H1 (cell line): Measurements from ENCODE around the gene RAB11FIP3. TPM values are rescaled to one million over a fixed set of nuclear protein-coding genes. Genes with fewer than 3 reads are reported as not detected.

Source experiments
- CTCF ChIA-PET: fragments of 300-600 bp; sonication (Branson Sonifier 250); formaldehyde crosslinking; loops from one replicate; lab custom pipeline; 2021; ENCODE audit not compliant: partially characterized antibody; lab: Charles Lee
- POLR2A ChIA-PET: fragments of 300-600 bp; sonication (Branson Sonifier 250); formaldehyde crosslinking; loops from one replicate; lab custom pipeline; 2021; ENCODE audit warnings: inconsistent platforms; ENCODE audit not compliant: partially characterized antibody; lab: Charles Lee
- DNase-seq, 2 experiments: peaks; one replicate each; pipeline versions ENCODE4 v3.0.0 to v3.0.0-alpha.2; 2010 to 2022; ENCODE audit warnings: low spot score in 2 of 2, low read depth in 1 of 2, mixed read lengths in 1 of 2
- FAIRE-seq: peaks from 2 replicates; lab custom pipeline; 2011; peaks lifted over from hg19 to GRCh38; lab: Jason Lieb, UNC
- H2AFZ ChIP-seq: 2 replicates; pipeline ENCODE4 v1.8.1; 2012; ENCODE audit warnings: low read length, inconsistent platforms
- H2AK5ac ChIP-seq: 2 replicates; pipeline ENCODE4 v1.6.1; 2013; ENCODE audit warnings: low read depth, low read length
- H2BK120ac ChIP-seq: replicated peaks from 2 replicates; pipeline ENCODE3; 2013; ENCODE audit warnings: low read depth, low read length, inconsistent platforms
- H2BK12ac ChIP-seq: 2 replicates; pipeline ENCODE4 v1.6.1; 2013; ENCODE audit warnings: low read depth, low read length
- H2BK15ac ChIP-seq: 2 replicates; pipeline ENCODE4 v1.6.1; 2013; ENCODE audit warnings: low read length
- H2BK20ac ChIP-seq: 2 replicates; pipeline ENCODE4 v1.6.1; 2013; ENCODE audit warnings: low read length
- H2BK5ac ChIP-seq: 2 replicates; pipeline ENCODE4 v1.6.1; 2013; ENCODE audit warnings: low read depth, low read length
- H3K14ac ChIP-seq: 2 replicates; pipeline ENCODE4 v1.6.1; 2013; ENCODE audit warnings: inconsistent platforms; ENCODE audit not compliant: insufficient read length
- H3K18ac ChIP-seq: 2 replicates; pipeline ENCODE4 v1.6.1; 2013; ENCODE audit warnings: low read length; ENCODE audit errors: extremely low read depth
- H3K23ac ChIP-seq: 2 replicates; pipeline ENCODE4 v1.6.1; 2013; ENCODE audit warnings: inconsistent platforms; ENCODE audit not compliant: insufficient read length
- H3K23me2 ChIP-seq: 2 replicates; pipeline ENCODE4 v1.6.1; 2013; ENCODE audit warnings: low read depth, low read length
- H3K27ac ChIP-seq: 2 replicates; pipeline ENCODE4 v1.6.1; 2011; ENCODE audit warnings: low read depth, low read length, inconsistent platforms
- H3K27me3 ChIP-seq, 4 experiments: replicated peaks in 1 of 4; 1 replicate in 1 of 4; 2 replicates in 3 of 4; pipeline versions ENCODE4 v1.6.1 to v1.8.1; 2011 to 2013; ENCODE audit warnings: low read length in 3 of 4, mild to moderate bottlenecking in 3 of 4, inconsistent platforms in 2 of 4, mixed read lengths in 2 of 4, moderate library complexity in 1 of 4; ENCODE audit not compliant: control insufficient read depth in 3 of 4, insufficient read depth in 3 of 4; ENCODE audit errors: extremely low read depth in 1 of 4
- H3K36me3 ChIP-seq, 4 experiments: 2 replicates each; pipeline versions ENCODE4 v1.6.1 to v1.8.1; 2011 to 2013; ENCODE audit warnings: mild to moderate bottlenecking in 4 of 4, low read length in 3 of 4, moderate library complexity in 2 of 4, control low read depth in 1 of 4, inconsistent platforms in 1 of 4; ENCODE audit not compliant: insufficient read depth in 4 of 4, control insufficient read depth in 2 of 4
- H3K4ac ChIP-seq: replicated peaks from 2 replicates; pipeline ENCODE3; 2013; ENCODE audit warnings: low read length, low read depth, mixed read lengths, inconsistent platforms; ENCODE audit not compliant: insufficient read length
- H3K4me1 ChIP-seq, 4 experiments: replicated peaks in 1 of 4; 1 replicate in 1 of 4; 2 replicates in 3 of 4; pipeline versions ENCODE4 v1.6.1 to v1.8.1; 2011 to 2013; ENCODE audit warnings: low read length in 3 of 4, inconsistent platforms in 2 of 4, mixed read lengths in 1 of 4; ENCODE audit not compliant: insufficient read depth in 4 of 4, control insufficient read depth in 3 of 4
- H3K4me2 ChIP-seq, 2 experiments: 2 replicates each; pipeline versions ENCODE4 v1.6.1 to v1.8.1; 2011 to 2013; ENCODE audit warnings: low read depth in 2 of 2, low read length in 2 of 2, control low read depth in 1 of 2, inconsistent platforms in 1 of 2, mild to moderate bottlenecking in 1 of 2; ENCODE audit not compliant: insufficient read depth in 1 of 2
- H3K4me3 ChIP-seq, 4 experiments: fragments of 200-600, 300-600 bp in 1 of 4; sonication (generic), shearing (Covaris generic), sonication (Bioruptor Twin) in 1 of 4; 2 replicates each; pipeline versions ENCODE4 v1.5.1 to v1.8.1; 2011 to 2016; ENCODE audit warnings: low read length in 4 of 4, low read depth in 3 of 4, control low read depth in 2 of 4, inconsistent platforms in 2 of 4, mild to moderate bottlenecking in 2 of 4, mixed read lengths in 1 of 4, moderate library complexity in 1 of 4; ENCODE audit not compliant: insufficient read depth in 2 of 4; ENCODE audit errors: extremely low read depth in 1 of 4
- H3K56ac ChIP-seq: replicated peaks from 2 replicates; pipeline ENCODE3; 2013; ENCODE audit warnings: low read depth, mild to moderate bottlenecking, mixed read lengths, low read length, inconsistent platforms; ENCODE audit not compliant: insufficient read length
- H3K79me1 ChIP-seq: 2 replicates; pipeline ENCODE4 v1.6.1; 2013; ENCODE audit warnings: low read depth, low read length, control low read depth
- H3K79me2 ChIP-seq, 2 experiments: 2 replicates each; pipeline versions ENCODE4 v1.6.1 to v1.8.1; 2012 to 2013; ENCODE audit warnings: low read length in 2 of 2, mild to moderate bottlenecking in 2 of 2, inconsistent platforms in 1 of 2; ENCODE audit not compliant: insufficient read depth in 2 of 2, control insufficient read depth in 1 of 2
- H3K9ac ChIP-seq, 4 experiments: replicated peaks in 1 of 4; 1 replicate in 1 of 4; 2 replicates in 3 of 4; pipeline versions ENCODE4 v1.6.1 to v1.8.1; 2011 to 2013; ENCODE audit warnings: low read depth in 3 of 4, low read length in 3 of 4, control low read depth in 2 of 4, mild to moderate bottlenecking in 2 of 4, moderate library complexity in 2 of 4, inconsistent platforms in 1 of 4; ENCODE audit errors: extremely low read depth in 1 of 4
- H3K9me3 ChIP-seq, 2 experiments: 2 replicates each; pipeline versions ENCODE4 v1.6.1 to v1.8.1; 2012 to 2013; ENCODE audit warnings: mild to moderate bottlenecking in 2 of 2, moderate library complexity in 2 of 2, control low read depth in 1 of 2, inconsistent platforms in 1 of 2, low read depth in 1 of 2, low read length in 1 of 2, mixed read lengths in 1 of 2; ENCODE audit not compliant: insufficient read depth in 2 of 2
- H4K20me1 ChIP-seq, 2 experiments: replicated peaks in 1 of 2; 2 replicates each; pipeline versions ENCODE3 to v1.8.1; 2011 to 2013; ENCODE audit warnings: inconsistent platforms in 2 of 2, low read length in 2 of 2, mild to moderate bottlenecking in 1 of 2; ENCODE audit not compliant: insufficient read depth in 2 of 2, control insufficient read depth in 1 of 2
- H4K5ac ChIP-seq: 2 replicates; pipeline ENCODE4 v1.6.1; 2013; ENCODE audit warnings: low read length, low read depth, mixed read lengths, inconsistent platforms; ENCODE audit not compliant: insufficient read length
- H4K8ac ChIP-seq: 2 replicates; pipeline ENCODE4 v1.8.0; 2013; ENCODE audit warnings: mild to moderate bottlenecking, moderate library complexity, low read length, inconsistent platforms; ENCODE audit not compliant: insufficient read depth; ENCODE audit errors: extremely low read depth
- H4K91ac ChIP-seq: replicated peaks from 2 replicates; pipeline ENCODE3; 2013; ENCODE audit warnings: low read length, mixed read lengths, inconsistent platforms; ENCODE audit not compliant: insufficient read length
- EGR1 ChIP-seq: IDR thresholded peaks from 2 replicates; pipeline ENCODE4 v1.6.1; 2011; ENCODE audit warnings: low read depth, low read length, borderline replicate concordance
- KDM1A ChIP-seq: fragments of 200-600, 300-600 bp; sonication (generic); IDR thresholded peaks from 2 replicates; pipeline ENCODE4 v1.7.1; 2016; ENCODE audit warnings: mild to moderate bottlenecking, low read length, borderline replicate concordance
- NANOG ChIP-seq: IDR thresholded peaks from 2 replicates; pipeline ENCODE4 v1.6.1; 2011; ENCODE audit warnings: low read length, low read depth, mild to moderate bottlenecking, inconsistent platforms; ENCODE audit not compliant: insufficient read depth, poor library complexity, severe bottlenecking
- SP1 ChIP-seq: IDR thresholded peaks from 2 replicates; pipeline ENCODE4 v1.6.1; 2011; ENCODE audit warnings: low read depth, low read length
- TAF7 ChIP-seq: optimal IDR thresholded peaks from 2 replicates; pipeline ENCODE3; 2011; ENCODE audit warnings: low read depth, mild to moderate bottlenecking, inconsistent platforms, low read length, moderate library complexity, borderline replicate concordance
- WGBS, 2 experiments: shearing (Covaris generic) in 1 of 2; methylation state at CpG; one replicate each; pipeline versions ENCODE4 v1.1.6 to v1.1.7; 2013 to 2015; ENCODE audit warnings: low lambda C conversion rate in 2 of 2, mixed read lengths in 2 of 2, inconsistent platforms in 1 of 2, low coverage in 1 of 2, missing lambda C conversion rate in 1 of 2; ENCODE audit not compliant: insufficient replicate concordance in 2 of 2, insufficient coverage in 1 of 2, insufficient read length in 1 of 2; ENCODE audit errors: extremely low coverage in 1 of 2, missing lambda C conversion rate in 1 of 2; 5-methylcytosine and 5-hydroxymethylcytosine counted together
- polyA plus RNA-seq, 7 experiments: library from polyadenylated mRNA; depleted of rRNA in 3 of 7; stranded (reverse) in 5 of 7; unstranded in 2 of 7; fragments of >200 nt in 5 of 7; fragments of 200-250 nt in 2 of 7; gene quantifications; 1 replicate in 5 of 7; 2 replicates in 1 of 7; 4 replicates in 1 of 7; pipeline versions ENCODE4 v1.2.1 to v1.2.3, GENCODE V29; 2011 to 2013; ENCODE audit warnings: missing spikeins in 2 of 7, mixed read lengths in 2 of 7
- total RNA-seq: library from RNA; stranded (reverse); fragmentation: NEBNext Ultra II Directional; extraction: Animal tissue kit (Norgen Biotek cat#: 25700); gene quantifications from 2 replicates; pipeline ENCODE4 v1.2.1, GENCODE V29; 2021
- TF ChIP-seq, protein P1 (sequence below): IDR thresholded peaks from 2 replicates; pipeline ENCODE4 v1.6.1; 2012; ENCODE audit warnings: inconsistent platforms

Gene RAB11FIP3
- total and polyA plus RNA-seq, 2 of the 8 experiments (the other 6 are each of a cell fraction or from before 2014, with no cell fraction given), result 9.3 to 35.2 TPM

DNA sequence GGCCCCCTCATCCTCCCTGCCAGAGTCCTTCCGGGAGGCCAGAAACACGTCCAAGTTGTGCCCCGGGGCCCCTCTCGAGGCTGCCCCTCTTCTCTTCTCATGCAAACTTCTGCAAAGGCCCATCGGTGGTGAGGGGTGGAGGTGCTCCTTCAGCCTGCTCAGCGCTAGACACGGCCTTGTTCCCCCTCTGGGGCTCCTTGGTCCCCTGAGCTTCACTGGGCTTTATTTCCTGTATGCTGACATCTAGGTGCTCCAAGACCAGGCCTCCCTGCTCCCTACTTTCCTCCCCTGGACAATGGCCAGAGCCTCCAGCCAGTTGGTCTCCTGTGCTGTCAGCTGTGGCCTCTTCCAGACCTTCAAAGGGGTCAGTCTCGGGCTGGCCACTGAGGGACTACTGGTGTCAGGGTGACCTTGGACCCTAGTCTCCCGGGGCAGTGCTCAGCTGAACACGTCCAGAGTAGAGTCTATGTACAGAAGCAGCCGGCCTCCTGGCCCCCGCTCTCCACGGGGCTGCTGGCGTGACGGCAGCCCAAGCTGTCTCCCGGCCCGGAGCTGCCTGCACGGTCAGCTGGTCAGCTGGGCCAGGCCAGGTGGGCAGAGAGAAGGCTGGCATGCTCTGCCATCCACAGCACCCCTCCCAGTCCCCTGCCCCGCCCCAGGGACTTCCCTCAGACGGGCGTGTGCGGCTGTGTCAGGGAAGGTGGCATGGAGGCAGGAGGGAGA lies 133.0 kb downstream of the RAB11FIP3 start:
- Histone ChIP-seq H3K23ac (no peak overlapping the region), H3K79me2 (no peaks in the 10 kb centered on the region), H3K79me1 (no peaks in the 10 kb centered on the region; the same call in 1 of the 2 replicates), H4K5ac (no peak overlapping the region), H3K27me3 (peaks cover 22 to 40% (median 32%) of the 10 kb centered on the region in 4 experiments; a peak in 6 of 7 replicates), H4K8ac (no peak overlapping the region), H2AK5ac (no peak overlapping the region), H3K56ac (no peak overlapping the region), H3K9me3 (no peaks in the 10 kb centered on the region), H2AFZ (no peak overlapping the region), H3K9ac (no peak overlapping the region), H3K4me3 (no peak overlapping the region), H2BK20ac (no peak overlapping the region), H4K91ac (no peak overlapping the region), H2BK5ac (no peak overlapping the region), H3K4me1 (peaks cover 0 to 10% (median 2%) of the 10 kb centered on the region in 4 experiments; a peak in 4 of 7 replicates), H3K23me2 (peaks cover 9% of the 10 kb centered on the region), H3K14ac (no peak overlapping the region), H3K27ac (no peak overlapping the region), H3K18ac (no peak overlapping the region), H2BK15ac (no peak overlapping the region), H4K20me1 (peaks cover 0 to 3% of the 10 kb centered on the region in 2 experiments), H2BK120ac (no peak overlapping the region), H3K36me3 (no peaks in the 10 kb centered on the region; a peak in 1 of 8 replicates), H3K4ac (no peak overlapping the region), H2BK12ac (no peak overlapping the region), H3K4me2 (no peak overlapping the region)
- FAIRE-seq, result no peak
- DNase-seq, result no peak
- ChIA-PET POLR2A (interaction anchor here (0.7 to 2.3 kb wide), 7 partner anchors 9 to 133 kb away, joined by 3 to 7 read pairs (median 3); partner anchors contain the start of genes NHLRC4 and RAB11FIP3), CTCF (interaction anchor here (0.6 to 3.9 kb wide), 8 partner anchors 9 to 156 kb away, joined by 3 to 21 read pairs (median 4); partner anchors contain the start of gene METRN)
- TF ChIP-seq TAF7, result no peak
- no peak for TF ChIP-seq EGR1
- TF ChIP-seq KDM1A, result no peak
- TF ChIP-seq, protein P1, sequence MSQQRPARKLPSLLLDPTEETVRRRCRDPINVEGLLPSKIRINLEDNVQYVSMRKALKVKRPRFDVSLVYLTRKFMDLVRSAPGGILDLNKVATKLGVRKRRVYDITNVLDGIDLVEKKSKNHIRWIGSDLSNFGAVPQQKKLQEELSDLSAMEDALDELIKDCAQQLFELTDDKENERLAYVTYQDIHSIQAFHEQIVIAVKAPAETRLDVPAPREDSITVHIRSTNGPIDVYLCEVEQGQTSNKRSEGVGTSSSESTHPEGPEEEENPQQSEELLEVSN, result no peak
- TF ChIP-seq SP1, result no peak
- TF ChIP-seq NANOG, result no peak
- 85% methylated on average over 19 of the region's 22 CpGs; no CpG with 5 or more reads in 1 of the 2 experiments for WGBS, 2 experiments
